ENCODE data around the gene DDHD1. TPM values are rescaled to one million over a fixed set of nuclear protein-coding genes. Genes with fewer than 3 reads are reported as not detected.

The DDHD1 gene
- total RNA-seq, 2 donors from 2014 or later, result 77.1 to 80.4 TPM

DNA sequence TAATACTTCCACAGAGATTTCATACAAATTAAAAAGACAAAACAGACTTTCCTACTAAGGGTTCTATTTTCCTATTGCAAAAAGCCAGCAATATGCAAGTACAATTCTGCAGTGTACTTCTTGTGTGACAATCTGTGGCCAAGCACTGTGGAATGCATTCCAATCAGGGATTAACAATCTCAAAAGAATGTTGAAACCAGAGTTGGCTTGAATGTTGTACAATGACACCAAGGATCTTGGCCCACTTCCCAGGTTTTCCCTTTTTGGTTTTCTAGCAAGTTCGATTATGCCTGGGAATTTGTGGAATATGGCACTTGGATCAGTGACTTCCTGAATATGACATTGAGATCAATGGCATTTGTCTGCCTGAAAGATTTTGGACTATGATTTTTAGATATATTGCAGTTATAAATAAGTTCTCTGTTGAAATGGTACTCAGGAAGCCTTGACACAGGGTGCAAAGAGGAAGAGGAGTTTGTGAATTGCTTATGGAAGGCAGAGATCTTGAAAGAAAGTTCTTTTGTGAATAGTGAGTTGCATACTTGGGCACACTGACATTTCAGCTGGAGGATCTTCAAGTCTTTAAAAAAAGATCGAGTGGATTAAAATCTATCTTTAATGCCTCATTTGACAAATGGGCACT, 120.8 kb downstream of the DDHD1 start:
- H3K9me3 ChIP-seq (ENCODE audit: control insufficient read depth, low read length, poor library complexity, severe bottlenecking), result no peaks in the 10 kb centered on the region
- Mint-ChIP-seq H3K4me3 (no peak overlapping the region), H3K27ac (no peak overlapping the region), H3K27me3 (no peaks in the 10 kb centered on the region), H3K36me3 (ENCODE audit: low read depth) (peaks cover 2% of the 10 kb centered on the region), H3K4me1 (peaks cover 11% of the 10 kb centered on the region)
- DNase-seq (no peak), ATAC-seq (no peak)

DNA sequence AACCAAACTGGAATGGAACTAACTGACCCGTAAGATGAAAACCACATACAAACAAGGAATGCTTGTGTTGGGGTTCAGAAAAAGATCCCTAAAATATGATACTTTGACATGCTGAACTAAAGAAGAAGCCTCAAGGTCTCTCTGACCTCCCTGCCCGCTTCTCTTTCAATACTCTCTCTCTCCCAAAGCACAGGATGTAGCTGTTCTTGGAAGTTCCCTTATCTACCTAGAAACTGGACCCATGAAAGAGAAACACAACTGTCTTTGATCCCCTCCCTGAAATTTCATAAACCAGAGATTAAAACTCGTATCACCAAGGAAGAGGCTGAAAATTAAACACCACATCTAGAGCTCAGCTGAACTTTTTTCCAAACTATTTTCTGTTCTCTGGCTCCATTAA, 125.6 kb downstream of the DDHD1 start:
- ATAC-seq (no peak), DNase-seq (no peak)
- Mint-ChIP-seq H3K36me3 (ENCODE audit: low read depth) (no peaks in the 10 kb centered on the region), H3K4me1 (peaks cover 13% of the 10 kb centered on the region), H3K27ac (peak overlapping the region; percentile 22), H3K27me3 (no peaks in the 10 kb centered on the region), H3K4me3 (no peak overlapping the region)
- H3K9me3 ChIP-seq (ENCODE audit: control insufficient read depth, low read length, poor library complexity, severe bottlenecking), result no peaks in the 10 kb centered on the region

DNA sequence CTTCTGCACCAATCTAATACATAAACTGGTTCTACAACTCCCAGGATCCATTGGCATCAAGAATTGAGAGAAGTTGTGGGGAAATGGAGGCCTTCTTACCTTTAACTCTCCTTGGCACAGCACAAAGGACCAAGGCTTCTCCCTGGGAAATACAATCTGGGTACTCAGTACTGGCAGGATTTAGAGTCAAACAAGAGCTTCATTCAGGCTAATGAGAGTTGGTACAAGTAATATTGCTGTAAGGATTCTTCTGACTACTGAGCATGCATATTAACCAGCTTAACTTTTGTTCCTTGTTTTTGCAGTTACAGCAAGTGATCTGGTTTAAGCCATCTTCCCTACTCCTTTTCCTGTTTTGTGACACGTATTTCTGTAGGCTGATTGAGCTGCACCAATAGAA, 126.1 kb downstream of the DDHD1 start:
- DNase-seq (no peak), ATAC-seq (no peak)
- H3K9me3 ChIP-seq (ENCODE audit: control insufficient read depth, low read length, poor library complexity, severe bottlenecking), result no peaks in the 10 kb centered on the region
- Mint-ChIP-seq H3K36me3 (ENCODE audit: low read depth) (no peaks in the 10 kb centered on the region), H3K4me3 (no peak overlapping the region), H3K27ac (peak overlapping the region; percentile 22), H3K4me1 (peaks cover 13% of the 10 kb centered on the region), H3K27me3 (no peaks in the 10 kb centered on the region)

DNA sequence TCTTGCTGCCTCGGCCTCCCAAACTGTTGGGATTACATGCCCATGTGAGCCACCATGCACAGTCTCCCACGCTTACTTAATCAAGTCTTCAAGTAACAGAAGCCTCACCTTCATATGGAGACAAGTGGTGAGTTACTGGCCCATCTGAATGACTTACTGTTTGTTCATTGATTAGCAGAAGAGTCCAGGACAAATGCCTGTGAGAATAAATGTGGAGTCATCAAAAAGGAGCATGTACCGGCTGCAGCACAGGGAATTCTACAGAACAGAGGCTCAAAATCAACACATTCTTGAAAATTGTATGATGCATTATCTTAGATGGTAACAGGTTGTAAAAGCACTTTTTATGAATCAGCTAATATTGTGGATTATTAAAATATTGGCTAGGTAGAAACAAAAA, 129.8 kb downstream of the DDHD1 start:
- no peak for DNase-seq
- no peak for ATAC-seq
- no peak overlapping the region for H3K4me3 Mint-ChIP-seq
- H3K27ac Mint-ChIP-seq, result no peak overlapping the region
- peaks cover 8% of the 10 kb centered on the region for H3K4me1 Mint-ChIP-seq
- H3K9me3 ChIP-seq (ENCODE audit: control insufficient read depth, low read length, poor library complexity, severe bottlenecking), result no peaks in the 10 kb centered on the region
- H3K36me3 Mint-ChIP-seq (ENCODE audit: low read depth), result no peaks in the 10 kb centered on the region
- H3K27me3 Mint-ChIP-seq, result no peaks in the 10 kb centered on the region

DNA sequence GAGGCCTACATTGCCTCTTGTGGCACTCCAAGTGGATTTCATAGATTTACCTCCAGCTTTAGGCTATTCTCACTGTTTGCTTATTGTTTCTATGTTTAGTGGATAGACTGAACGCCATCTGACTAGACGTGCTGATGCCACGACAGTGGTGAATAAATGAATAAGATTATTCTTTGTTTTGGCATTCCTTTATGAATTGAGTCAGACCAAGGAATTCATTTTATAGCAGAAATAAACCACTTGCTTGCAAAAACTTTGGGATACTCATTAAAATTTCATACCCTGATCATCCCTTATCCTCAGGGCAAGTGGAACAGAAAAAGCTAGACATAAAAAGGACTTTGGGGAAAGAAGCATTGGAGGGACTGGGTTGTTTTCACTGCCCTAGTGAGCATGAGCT, 130.5 kb downstream of the DDHD1 start:
- H3K27me3 Mint-ChIP-seq, result no peaks in the 10 kb centered on the region
- no peaks in the 10 kb centered on the region for H3K9me3 ChIP-seq (ENCODE audit: control insufficient read depth, low read length, poor library complexity, severe bottlenecking)
- H3K27ac Mint-ChIP-seq, result no peak overlapping the region
- DNase-seq, result no peak
- H3K4me1 Mint-ChIP-seq, result peaks cover 5% of the 10 kb centered on the region
- no peak for ATAC-seq
- H3K36me3 Mint-ChIP-seq (ENCODE audit: low read depth), result no peaks in the 10 kb centered on the region
- H3K4me3 Mint-ChIP-seq, result no peak overlapping the region

DNA sequence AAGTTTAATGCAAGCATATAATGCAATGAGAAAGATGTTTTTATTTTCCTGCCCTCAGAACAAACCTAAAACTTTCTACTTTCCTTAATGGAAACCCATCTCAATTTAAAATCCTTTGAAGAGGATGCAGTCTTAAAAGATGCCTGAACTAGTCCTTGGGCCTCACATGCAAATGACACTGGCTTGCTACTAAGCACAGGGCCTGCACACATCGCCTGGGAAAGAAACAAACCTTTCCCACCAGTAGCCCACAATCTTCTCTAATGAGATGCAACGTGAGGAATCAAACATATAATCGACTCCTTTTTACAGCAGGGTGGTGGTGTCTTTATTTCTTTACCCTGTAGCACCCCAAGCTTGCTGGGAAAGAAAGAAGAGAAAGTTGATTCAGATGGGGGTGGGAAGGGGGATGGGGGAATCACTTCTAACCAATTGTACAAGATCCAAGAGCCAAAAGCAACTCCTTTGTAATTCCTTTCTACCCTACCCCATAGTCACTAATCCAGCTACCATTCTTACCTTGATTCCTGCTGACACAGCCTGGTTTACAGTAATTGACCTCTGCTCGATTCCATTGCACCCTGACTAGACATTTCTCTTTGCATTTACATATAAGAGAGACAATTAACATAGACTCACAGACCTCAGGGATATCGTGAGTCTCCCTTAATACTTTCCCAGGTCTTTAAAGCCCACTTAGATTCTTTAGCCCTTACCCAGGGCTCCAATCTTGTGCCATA, 132.8 kb downstream of the DDHD1 start:
- DNase-seq, result no peak
- H3K9me3 ChIP-seq (ENCODE audit: control insufficient read depth, low read length, poor library complexity, severe bottlenecking), result no peaks in the 10 kb centered on the region
- H3K36me3 Mint-ChIP-seq (ENCODE audit: low read depth), result peaks cover 2% of the 10 kb centered on the region
- peaks cover 8% of the 10 kb centered on the region for H3K27me3 Mint-ChIP-seq
- ATAC-seq, result no peak
- no peak overlapping the region for H3K27ac Mint-ChIP-seq
- no peaks in the 10 kb centered on the region for H3K4me1 Mint-ChIP-seq
- H3K4me3 Mint-ChIP-seq, result no peak overlapping the region

DNA sequence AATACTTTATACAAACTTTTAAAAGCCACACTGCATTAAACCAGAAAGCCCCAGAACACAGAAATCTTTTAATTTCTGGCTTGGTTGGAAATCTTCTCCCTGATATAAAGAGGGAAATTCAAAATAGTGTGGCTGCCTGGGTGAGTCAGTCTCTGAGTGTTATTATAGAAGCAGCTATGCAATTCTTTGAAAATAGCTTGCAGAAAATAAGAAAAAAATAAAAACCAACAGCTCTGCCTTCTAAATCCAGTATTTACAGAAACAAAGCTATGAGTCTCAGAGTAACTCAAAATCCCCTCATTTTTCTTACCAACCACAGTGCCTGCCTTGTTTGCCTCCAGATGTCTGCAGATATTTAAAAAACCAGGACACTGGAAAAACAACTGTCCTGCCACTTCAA, 133.7 kb downstream of the DDHD1 start:
- no peaks in the 10 kb centered on the region for H3K9me3 ChIP-seq (ENCODE audit: control insufficient read depth, low read length, poor library complexity, severe bottlenecking)
- no peak for DNase-seq
- Mint-ChIP-seq H3K36me3 (ENCODE audit: low read depth) (peaks cover 2% of the 10 kb centered on the region), H3K27ac (no peak overlapping the region), H3K4me3 (no peak overlapping the region), H3K27me3 (peaks cover 8% of the 10 kb centered on the region), H3K4me1 (no peaks in the 10 kb centered on the region)
- no peak for ATAC-seq

DNA sequence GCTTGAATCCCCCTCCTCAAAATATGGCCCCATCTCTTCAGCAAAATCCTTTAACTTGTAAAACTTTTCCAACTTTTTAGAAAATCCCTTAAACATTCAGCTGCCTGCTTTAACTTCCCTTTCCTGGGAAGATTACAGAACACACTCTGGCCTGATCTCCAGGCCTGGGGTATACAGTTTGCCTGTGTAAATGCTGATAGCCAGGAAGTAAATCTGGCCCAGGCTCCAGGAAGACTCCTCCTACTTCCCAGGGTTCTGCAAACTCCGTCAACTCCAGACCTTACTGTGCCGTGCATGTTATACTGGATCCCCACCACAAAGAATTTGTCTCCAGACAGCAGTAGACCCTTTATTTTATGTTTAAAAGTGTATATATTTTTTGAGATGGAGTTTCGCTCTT, 135.3 kb downstream of the DDHD1 start:
- Mint-ChIP-seq H3K36me3 (ENCODE audit: low read depth) (peaks cover 5% of the 10 kb centered on the region), H3K27me3 (peaks cover 15% of the 10 kb centered on the region), H3K4me3 (no peak overlapping the region), H3K27ac (no peak overlapping the region), H3K4me1 (no peaks in the 10 kb centered on the region)
- DNase-seq (no peak), ATAC-seq (no peak)
- no peaks in the 10 kb centered on the region for H3K9me3 ChIP-seq (ENCODE audit: control insufficient read depth, low read length, poor library complexity, severe bottlenecking)

DNA sequence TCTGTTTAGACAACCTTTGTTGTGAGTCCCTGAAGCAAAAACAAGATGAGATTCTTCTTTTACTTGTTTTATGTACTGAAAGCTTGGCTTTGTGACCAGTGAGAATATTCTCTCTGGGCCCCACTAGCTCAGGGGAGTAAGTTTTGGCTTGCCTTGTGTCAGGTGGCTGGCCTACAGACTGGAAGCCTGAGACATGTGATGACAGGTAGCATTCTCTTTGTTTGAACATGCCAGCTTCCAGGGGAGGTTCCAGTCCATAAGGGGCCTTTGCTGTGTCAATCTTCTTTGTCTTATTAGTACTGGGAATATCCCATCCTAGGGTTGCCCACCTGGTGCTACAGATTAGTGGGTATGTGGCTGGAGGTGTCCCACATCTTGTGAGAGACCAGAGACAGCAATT, 136.2 kb downstream of the DDHD1 start:
- H3K9me3 ChIP-seq (ENCODE audit: control insufficient read depth, low read length, poor library complexity, severe bottlenecking), result no peaks in the 10 kb centered on the region
- H3K4me1 Mint-ChIP-seq, result no peaks in the 10 kb centered on the region
- DNase-seq (no peak), ATAC-seq (no peak)
- peaks cover 15% of the 10 kb centered on the region for H3K27me3 Mint-ChIP-seq
- peaks cover 5% of the 10 kb centered on the region for H3K36me3 Mint-ChIP-seq (ENCODE audit: low read depth)
- H3K4me3 Mint-ChIP-seq, result no peak overlapping the region
- H3K27ac Mint-ChIP-seq, result no peak overlapping the region

DNA sequence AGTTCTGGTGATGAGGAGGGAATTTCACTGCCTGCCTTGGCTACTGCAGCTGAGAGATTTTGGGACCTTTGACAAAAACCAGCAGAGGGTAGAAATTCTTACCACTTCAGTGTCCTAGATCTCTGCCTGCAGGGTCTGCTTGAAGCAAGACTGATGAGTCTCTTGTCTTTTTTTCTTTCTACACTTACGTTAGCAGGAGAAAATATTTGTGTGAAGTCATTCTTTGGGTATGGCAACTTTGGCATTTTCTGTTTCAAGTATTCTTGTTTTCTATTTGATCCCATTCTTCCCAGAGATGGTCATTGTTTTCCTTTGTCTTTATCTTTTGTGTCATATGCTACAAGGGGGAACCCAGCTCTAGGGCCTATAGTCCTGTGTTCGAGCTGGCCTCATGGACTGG, 136.6 kb downstream of the DDHD1 start:
- DNase-seq (no peak), ATAC-seq (no peak)
- no peaks in the 10 kb centered on the region for H3K9me3 ChIP-seq (ENCODE audit: control insufficient read depth, low read length, poor library complexity, severe bottlenecking)
- Mint-ChIP-seq H3K4me3 (no peak overlapping the region), H3K36me3 (ENCODE audit: low read depth) (peaks cover 5% of the 10 kb centered on the region), H3K27me3 (peaks cover 15% of the 10 kb centered on the region), H3K27ac (no peak overlapping the region), H3K4me1 (no peaks in the 10 kb centered on the region)

DNA sequence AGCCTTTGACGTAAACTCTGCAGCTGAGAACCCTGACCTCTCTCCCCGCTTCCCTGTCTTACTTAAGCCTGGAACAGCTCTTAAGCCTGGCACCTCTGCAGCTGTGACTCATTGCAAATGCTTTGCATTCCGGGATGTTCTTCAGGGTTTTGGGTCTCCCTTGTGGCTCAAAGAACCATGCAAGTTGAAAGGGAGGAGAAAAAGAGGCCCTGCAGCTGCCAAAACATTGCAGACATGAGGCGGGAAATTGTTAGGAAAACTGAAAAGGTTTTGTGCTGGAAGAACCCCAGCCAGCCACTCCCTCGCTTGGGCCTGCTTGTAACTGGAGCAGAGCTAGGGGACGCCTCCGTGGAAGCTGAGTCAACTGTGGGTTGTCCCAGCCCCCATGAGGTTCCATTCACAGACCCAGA, 142.1 kb downstream of the DDHD1 start:
- Mint-ChIP-seq H3K27me3 (peaks cover 18% of the 10 kb centered on the region), H3K4me1 (no peaks in the 10 kb centered on the region), H3K4me3 (no peak overlapping the region), H3K27ac (no peak overlapping the region), H3K36me3 (ENCODE audit: low read depth) (peaks cover 7% of the 10 kb centered on the region)
- no peak for DNase-seq
- ATAC-seq, result no peak
- no peaks in the 10 kb centered on the region for H3K9me3 ChIP-seq (ENCODE audit: control insufficient read depth, low read length, poor library complexity, severe bottlenecking)

DNA sequence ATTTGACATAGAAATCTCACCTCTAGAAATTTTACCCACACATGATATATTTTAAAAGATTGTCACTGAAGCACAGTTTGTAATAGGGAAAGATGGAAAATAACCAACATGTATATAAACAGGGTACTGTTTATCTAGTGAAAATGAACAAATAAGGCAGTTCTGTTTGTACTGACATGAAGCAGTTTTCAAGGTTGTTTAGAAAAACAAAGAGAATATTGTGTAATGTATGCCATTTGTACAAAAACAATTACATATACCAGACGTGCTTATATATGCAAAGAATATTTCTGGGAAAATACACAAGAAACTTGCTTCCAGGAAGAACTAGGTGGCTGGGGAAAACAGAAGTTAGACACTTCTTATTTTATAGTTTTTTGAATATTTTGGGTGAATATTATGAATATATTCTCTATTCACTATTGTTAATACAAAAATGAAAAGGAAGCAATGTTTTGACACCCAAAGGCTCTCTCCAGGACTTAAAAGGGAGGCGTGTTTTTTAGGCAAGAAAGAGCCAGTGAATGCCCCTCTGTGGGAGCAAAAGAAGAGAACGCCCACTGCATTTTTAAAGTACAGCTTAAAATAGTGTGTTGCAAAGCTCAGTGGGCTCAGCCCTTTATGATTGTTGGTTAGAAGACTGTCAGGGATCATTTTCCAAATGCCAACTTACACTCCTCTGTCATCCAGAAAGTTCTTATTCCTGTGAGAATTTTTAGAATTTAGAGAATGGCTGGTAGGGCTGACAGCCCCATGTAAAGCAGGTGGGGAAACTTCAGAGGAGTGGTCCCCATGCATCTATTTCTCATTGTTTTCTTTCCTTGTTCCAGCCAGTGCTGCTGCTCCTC, 142.7 kb downstream of the DDHD1 start:
- H3K9me3 ChIP-seq (ENCODE audit: control insufficient read depth, low read length, poor library complexity, severe bottlenecking), result no peaks in the 10 kb centered on the region
- no peak overlapping the region for H3K27ac Mint-ChIP-seq
- ATAC-seq (no peak), DNase-seq (no peak)
- peaks cover 5% of the 10 kb centered on the region for H3K36me3 Mint-ChIP-seq (ENCODE audit: low read depth)
- no peaks in the 10 kb centered on the region for H3K4me1 Mint-ChIP-seq
- no peak overlapping the region for H3K4me3 Mint-ChIP-seq
- H3K27me3 Mint-ChIP-seq, result peaks cover 21% of the 10 kb centered on the region

DNA sequence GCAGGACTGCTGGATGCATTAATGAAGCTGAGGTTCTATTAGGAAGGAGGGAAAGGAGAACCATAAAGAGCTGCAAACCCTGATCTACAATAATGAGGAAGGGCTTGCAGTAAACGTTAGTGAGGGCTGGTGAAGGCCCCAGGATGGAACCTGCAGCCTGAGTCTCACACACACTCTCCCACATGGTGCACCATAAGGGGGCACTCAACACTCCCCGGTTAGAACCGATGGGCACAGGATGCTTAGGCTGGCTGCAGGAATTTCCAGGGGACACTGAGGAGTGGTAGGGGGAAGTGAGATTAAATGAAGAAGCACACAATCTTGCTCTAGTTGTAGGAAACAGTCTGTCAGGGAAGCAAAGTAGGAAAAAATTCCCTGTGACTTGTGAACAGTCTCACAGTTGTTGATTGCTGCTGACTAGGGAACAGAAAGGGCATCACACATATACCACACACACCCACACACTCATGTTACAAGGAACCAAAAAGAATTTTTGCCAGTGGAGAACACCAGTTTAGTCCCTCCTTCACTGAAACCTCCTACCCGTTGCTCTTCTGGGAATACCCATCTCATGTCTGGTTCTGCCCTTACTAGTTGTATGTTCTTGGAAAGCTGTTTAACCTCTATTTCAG, 146.1 kb downstream of the DDHD1 start:
- ATAC-seq, result no peak
- no peak overlapping the region for H3K4me3 Mint-ChIP-seq
- no peak for DNase-seq
- peaks cover 2% of the 10 kb centered on the region for H3K36me3 Mint-ChIP-seq (ENCODE audit: low read depth)
- peaks cover 20% of the 10 kb centered on the region for H3K27me3 Mint-ChIP-seq
- H3K27ac Mint-ChIP-seq, result peak overlapping the region; percentile 1
- no peaks in the 10 kb centered on the region for H3K9me3 ChIP-seq (ENCODE audit: control insufficient read depth, low read length, poor library complexity, severe bottlenecking)
- H3K4me1 Mint-ChIP-seq, result no peaks in the 10 kb centered on the region
